ENCODE measurements around the gene EIF4E3. TPM values are rescaled to one million over a fixed set of nuclear protein-coding genes. Genes with fewer than 3 reads are reported as not detected.

The EIF4E3 gene
- polyA plus RNA-seq, 3 donors: 35.6 to 111 (median 58.6) TPM

GRCh38 chr3:71753701-71754609, 28.8 kb upstream of the EIF4E3 start, which contains the start of gene GPR27:
Gene GPR27 (plus strand): TSS chr3:71753855. CDS start chr3:71754050, 195 bp downstream.
- Histone ChIP-seq H3K9me3 (replicated peaks in 1 of 2; ENCODE audit: control insufficient read depth in 1 of 2, insufficient read depth in 1 of 2, low read length in 2 of 2) (no peaks in the 10 kb centered on the region), H4K20me1 (ENCODE audit: insufficient read depth, low read length) (no peaks in the 10 kb centered on the region), H3K79me2 (ENCODE audit: insufficient read depth, low read length) (peaks cover 49% of the 10 kb centered on the region), H3K27me3 (ENCODE audit: control insufficient read depth in 2 of 2, insufficient read depth in 2 of 2, low read length in 2 of 2) (peaks cover 5 to 42% of the 10 kb centered on the region in 2 donors), H3K4me3 (replicated peaks in 1 of 3; ENCODE audit: low read depth in 2 of 3, low read length in 3 of 3) (peak within 1 kb of the TSS; percentile 37 to 90 (median 83)), H3K36me3 (replicated peaks in 1 of 2; ENCODE audit: control insufficient read depth in 1 of 2, insufficient read depth in 2 of 2, low read length in 2 of 2) (no peaks in the 10 kb centered on the region), H3K4me1 (ENCODE audit: control insufficient read depth in 1 of 2, insufficient read depth in 2 of 2, low read length in 2 of 2) (peaks cover 18 to 35% of the 10 kb centered on the region in 2 donors), H3K9ac (ENCODE audit: insufficient read depth, low read length, poor library complexity, severe bottlenecking) (peak within 1 kb of the TSS; percentile 71), H3K4me2 (replicated peaks; ENCODE audit: extremely low read depth, low read length, poor library complexity, severe bottlenecking) (peak within 1 kb of the TSS; percentile 90), H3K27ac (ENCODE audit: low read depth in 1 of 2, low read length in 2 of 2) (peak within 1 kb of the TSS in 1 of 2 donors; percentile 79), H2AFZ (ENCODE audit: insufficient read depth, low read depth, low read length, poor library complexity, severe bottlenecking) (peak within 1 kb of the TSS; percentile 91)
- intact Hi-C loops (cut with micrococcal nuclease): no loop called here
- Mint-ChIP-seq H3K4me1 (peaks cover 44% of the 10 kb centered on the region), H3K9me3 (peaks cover 0 to 4% (median 0%) of the 10 kb centered on the region in 7 donors), H3K36me3 (peaks cover 16 to 21% of the 10 kb centered on the region in 2 donors), H3K4me3 (peak within 1 kb of the TSS; percentile 87 to 91), H3K27ac (peak within 1 kb of the TSS in 4 of 7 donors; percentile 15 to 65 (median 43)), H3K27me3 (ENCODE audit: low read depth in 3 of 3) (peaks cover 20 to 28% (median 24%) of the 10 kb centered on the region in 3 donors)
- TF ChIP-seq CTCF (IDR thresholded peaks at IDR 0.05): no peak
- DNase-seq: peak; percentile 10 to 24 (median 22)
- WGBS (ENCODE audit: insufficient coverage): under 1% methylated on average over 131 of the region's 131 CpGs

- H3K36me3 Mint-ChIP-seq: peaks cover 18 to 24% of the 10 kb centered on the region in 2 donors
- H3K27me3 ChIP-seq (ENCODE audit: control insufficient read depth in 2 of 2, insufficient read depth in 2 of 2, low read length in 2 of 2): peaks cover 5 to 42% of the 10 kb centered on the region in 2 donors
- H3K27me3 Mint-ChIP-seq (ENCODE audit: low read depth in 3 of 3): peaks cover 20 to 25% (median 24%) of the 10 kb centered on the region in 3 donors
- H3K4me1 ChIP-seq (ENCODE audit: control insufficient read depth in 1 of 2, insufficient read depth in 2 of 2, low read length in 2 of 2): peaks cover 17 to 32% of the 10 kb centered on the region in 2 donors
- peak overlapping the region; percentile 61 for H3K9ac ChIP-seq (ENCODE audit: insufficient read depth, low read length, poor library complexity, severe bottlenecking)
- TF ChIP-seq CTCF (IDR thresholded peaks at IDR 0.05): no peak
- intact Hi-C loops (cut with micrococcal nuclease): no loop called here
- H3K4me2 ChIP-seq (replicated peaks; ENCODE audit: extremely low read depth, low read length, poor library complexity, severe bottlenecking): peak overlapping the region; percentile 90
- H3K27ac Mint-ChIP-seq: peak overlapping the region in 3 of 7 donors; percentile 15 to 65 (median 24)
- peak overlapping the region in 1 of 2 donors; percentile 63 for H3K27ac ChIP-seq (ENCODE audit: low read depth in 1 of 2, low read length in 2 of 2)
- no peak for DNase-seq
- no peaks in the 10 kb centered on the region for H4K20me1 ChIP-seq (ENCODE audit: insufficient read depth, low read length)
- H3K9me3 Mint-ChIP-seq: peaks cover 0 to 4% (median 0%) of the 10 kb centered on the region in 7 donors
- H3K79me2 ChIP-seq (ENCODE audit: insufficient read depth, low read length): peaks cover 49% of the 10 kb centered on the region
- 5% methylated on average over 61 of the region's 68 CpGs for WGBS (ENCODE audit: insufficient coverage)
- H3K4me3 Mint-ChIP-seq: peak overlapping the region; percentile 79 to 87
- no peaks in the 10 kb centered on the region for H3K9me3 ChIP-seq (replicated peaks in 1 of 2; ENCODE audit: control insufficient read depth in 1 of 2, insufficient read depth in 1 of 2, low read length in 2 of 2)
- no peaks in the 10 kb centered on the region for H3K36me3 ChIP-seq (replicated peaks in 1 of 2; ENCODE audit: control insufficient read depth in 1 of 2, insufficient read depth in 2 of 2, low read length in 2 of 2)
- peak overlapping the region; percentile 35 to 90 (median 83) for H3K4me3 ChIP-seq (replicated peaks in 1 of 3; ENCODE audit: low read depth in 2 of 3, low read length in 3 of 3)
- peak overlapping the region; percentile 91 for H2AFZ ChIP-seq (ENCODE audit: insufficient read depth, low read depth, low read length, poor library complexity, severe bottlenecking)
- peaks cover 43% of the 10 kb centered on the region for H3K4me1 Mint-ChIP-seq
Measured at GRCh38 chr3:71752831-71753700, 27.9 kb upstream of the EIF4E3 start.
